ENCODE data around the gene SPAG9.

Gene SPAG9

DNA sequence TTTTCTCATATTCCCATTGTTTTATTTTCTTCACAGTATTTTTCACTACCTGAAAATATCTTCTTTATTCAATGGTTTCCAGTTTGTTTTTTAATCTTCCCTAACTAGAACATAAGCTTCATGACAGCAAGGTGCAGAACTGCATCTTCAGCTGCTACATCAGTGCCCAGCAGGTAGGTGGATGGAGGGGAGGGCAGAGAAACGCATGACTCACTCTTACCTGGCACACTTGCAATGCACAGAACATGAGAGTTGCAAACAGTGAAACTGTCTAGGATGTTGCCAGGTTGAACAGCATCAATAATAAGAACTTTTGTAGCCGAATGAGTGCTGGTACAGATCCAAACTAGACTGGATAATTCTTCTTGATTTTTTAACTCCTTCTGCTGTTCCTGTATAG is 127.1 kb downstream of the SPAG9 start:
- no peak for DNase-seq (ENCODE audit: low read depth, low spot score)

DNA sequence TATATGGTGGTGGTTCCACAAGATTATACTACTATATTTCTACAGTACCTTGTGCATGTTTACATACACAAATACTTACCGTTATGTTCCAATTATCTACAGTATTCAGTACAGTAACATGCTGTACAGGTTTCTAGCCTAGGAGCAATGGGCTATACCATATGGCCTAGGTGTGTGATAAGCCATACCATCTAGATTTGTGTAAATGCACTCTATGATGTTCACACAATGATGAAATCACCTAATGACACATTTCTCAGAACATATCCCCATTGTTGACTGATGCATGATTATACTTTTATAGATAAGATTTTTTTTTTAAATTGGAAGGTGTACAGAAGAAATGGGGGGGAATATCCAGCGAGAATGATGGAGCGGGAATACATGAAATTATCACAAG is 131.5 kb downstream of the SPAG9 start:
- DNase-seq (ENCODE audit: low read depth, low spot score): no peak

DNA sequence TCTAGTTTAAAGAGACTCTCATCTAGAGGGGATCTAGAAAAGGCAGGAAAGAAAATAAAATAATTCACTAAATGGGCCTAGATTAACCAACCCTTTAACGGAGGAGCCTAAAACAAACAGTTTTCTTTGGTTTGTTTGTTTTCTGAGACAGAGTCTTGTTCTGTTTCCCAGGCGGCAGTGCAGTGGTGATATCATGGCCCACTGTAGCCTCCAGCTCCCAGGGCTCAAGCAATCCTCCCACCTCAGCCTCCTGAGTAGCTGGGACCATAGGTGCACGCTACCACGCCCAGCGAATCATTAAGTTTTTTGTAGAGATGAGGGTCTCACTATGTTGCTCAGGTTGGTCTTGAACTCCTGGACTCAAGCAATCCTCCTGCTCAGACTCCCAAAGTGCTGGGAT is 132.2 kb downstream of the SPAG9 start:
- no peak for DNase-seq (ENCODE audit: low read depth, low spot score)

DNA sequence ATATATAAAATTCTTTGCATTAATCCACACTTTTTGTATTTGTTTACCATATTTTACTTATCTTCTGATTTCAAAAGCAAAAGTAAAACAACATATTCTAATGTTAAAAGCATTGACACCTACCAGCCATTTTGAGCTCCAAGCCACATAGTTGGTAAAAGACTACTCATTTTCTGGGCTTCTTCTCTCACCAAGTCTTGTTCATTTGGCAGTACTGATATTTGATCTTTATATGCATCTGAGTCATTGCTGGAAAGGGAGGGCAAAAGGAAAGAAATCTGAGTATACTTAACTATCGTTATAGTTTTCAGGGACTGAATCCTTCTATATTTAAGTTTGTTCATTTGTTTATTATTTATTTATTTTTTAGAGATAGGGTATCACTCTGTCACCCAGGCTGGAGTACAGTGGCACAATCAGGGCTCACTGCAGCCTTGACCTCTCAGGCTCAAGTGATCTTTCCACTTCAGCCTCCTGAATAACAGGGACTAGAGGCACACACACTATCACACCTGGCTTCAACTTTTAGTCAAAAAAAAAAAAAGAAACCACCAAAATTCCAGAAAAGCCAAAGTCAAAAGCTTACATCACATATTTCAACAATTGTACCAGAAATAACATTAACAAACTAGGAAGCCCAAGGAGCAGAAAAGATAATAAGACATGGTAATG is 133.5 kb downstream of the SPAG9 start:
- DNase-seq (ENCODE audit: low read depth, low spot score): no peak

DNA sequence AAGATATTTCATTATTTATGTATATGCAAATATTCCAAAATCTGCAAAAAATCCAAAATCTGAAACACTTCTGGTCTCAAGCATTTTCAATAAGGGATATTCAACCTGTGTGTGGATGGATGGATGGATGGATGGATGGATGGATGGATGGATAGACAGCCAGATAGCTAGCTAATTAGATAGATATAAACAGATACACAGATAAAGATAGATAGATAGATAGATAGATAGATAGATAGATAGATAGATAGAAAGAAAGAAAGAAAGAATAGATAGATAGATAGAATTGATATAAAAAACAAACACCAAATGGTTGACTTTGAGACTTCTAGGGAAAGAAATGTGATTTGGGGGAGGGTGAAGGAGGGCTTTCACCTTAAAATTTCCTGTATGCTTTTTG is 139.4 kb downstream of the SPAG9 start:
- no peak for DNase-seq (ENCODE audit: low read depth, low spot score)

DNA sequence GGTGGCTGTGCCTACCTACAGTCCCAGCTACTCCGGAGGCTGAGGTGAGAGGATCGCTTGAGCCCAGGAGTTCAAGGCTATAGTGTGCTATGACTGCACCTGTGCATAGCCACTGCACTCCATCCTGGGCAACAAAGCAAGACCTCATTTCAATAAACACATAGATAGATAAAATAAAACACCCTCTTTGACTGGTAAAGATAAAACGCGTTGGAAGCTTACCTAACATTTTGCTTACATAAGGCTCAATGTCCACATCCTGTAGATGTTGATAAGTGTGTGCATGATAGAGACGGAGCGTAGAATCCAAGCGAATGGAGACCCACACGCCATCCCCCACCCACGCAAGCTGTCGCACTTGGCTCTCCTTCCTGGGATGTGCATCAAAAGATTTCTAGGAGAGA is 141.1 kb downstream of the SPAG9 start:
- no peak for DNase-seq (ENCODE audit: low read depth, low spot score)

DNA sequence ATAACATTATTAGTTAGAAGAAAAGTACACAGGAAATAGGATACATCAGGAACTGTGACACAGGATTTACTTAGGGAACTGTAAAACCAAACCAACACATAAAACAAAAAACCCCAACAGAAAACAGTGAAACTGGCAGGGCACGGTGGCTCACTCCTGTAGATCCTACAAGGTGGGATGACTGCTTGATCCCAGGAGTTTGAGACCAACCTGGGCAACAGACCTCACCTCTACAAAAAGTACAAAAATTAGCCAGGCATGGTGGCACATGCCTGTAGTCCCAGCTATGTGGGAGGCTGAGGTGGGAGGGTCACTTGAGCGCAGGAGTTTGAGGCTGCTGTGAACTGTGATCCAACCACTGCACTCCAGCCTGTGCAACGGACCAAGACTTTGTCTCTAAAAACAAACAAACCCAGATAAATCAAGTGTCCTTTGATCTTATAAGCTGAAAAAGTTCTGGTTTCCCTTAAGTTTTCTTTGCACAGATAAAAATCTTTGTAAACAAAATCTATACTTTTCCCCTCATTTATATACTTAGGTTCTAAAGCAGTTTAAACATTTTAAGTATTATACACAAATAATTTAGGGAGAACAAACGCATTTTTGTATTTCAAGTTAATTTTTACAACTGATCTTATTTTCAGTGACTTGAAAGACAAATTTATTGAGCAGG is 143.0 kb downstream of the SPAG9 start:
- DNase-seq (ENCODE audit: low read depth, low spot score): no peak

DNA sequence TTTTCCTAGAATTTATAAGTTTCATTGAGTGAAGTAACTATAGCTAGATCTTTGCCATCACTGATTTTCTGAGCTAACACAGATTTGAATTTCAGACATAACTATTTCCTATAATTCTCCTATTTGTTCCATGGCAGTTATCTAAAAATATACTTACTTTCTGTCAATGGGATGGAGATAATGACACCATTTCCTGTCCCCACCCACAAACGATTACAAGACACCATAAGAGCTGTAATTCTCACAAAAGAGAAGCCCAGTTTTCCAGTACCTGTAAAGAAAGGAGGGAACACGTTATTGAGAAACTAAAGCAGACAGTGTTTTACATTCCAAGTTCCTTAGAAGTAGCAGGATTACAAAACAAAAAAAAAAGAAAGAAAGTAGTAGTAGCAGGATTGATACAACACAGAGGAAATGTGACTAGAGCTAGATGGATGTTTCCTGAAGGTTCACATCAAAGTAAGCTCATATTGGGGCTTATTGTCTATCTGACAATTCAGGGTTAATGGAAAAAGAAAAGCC is 143.7 kb downstream of the SPAG9 start:
- no peak for DNase-seq (ENCODE audit: low read depth, low spot score)

DNA sequence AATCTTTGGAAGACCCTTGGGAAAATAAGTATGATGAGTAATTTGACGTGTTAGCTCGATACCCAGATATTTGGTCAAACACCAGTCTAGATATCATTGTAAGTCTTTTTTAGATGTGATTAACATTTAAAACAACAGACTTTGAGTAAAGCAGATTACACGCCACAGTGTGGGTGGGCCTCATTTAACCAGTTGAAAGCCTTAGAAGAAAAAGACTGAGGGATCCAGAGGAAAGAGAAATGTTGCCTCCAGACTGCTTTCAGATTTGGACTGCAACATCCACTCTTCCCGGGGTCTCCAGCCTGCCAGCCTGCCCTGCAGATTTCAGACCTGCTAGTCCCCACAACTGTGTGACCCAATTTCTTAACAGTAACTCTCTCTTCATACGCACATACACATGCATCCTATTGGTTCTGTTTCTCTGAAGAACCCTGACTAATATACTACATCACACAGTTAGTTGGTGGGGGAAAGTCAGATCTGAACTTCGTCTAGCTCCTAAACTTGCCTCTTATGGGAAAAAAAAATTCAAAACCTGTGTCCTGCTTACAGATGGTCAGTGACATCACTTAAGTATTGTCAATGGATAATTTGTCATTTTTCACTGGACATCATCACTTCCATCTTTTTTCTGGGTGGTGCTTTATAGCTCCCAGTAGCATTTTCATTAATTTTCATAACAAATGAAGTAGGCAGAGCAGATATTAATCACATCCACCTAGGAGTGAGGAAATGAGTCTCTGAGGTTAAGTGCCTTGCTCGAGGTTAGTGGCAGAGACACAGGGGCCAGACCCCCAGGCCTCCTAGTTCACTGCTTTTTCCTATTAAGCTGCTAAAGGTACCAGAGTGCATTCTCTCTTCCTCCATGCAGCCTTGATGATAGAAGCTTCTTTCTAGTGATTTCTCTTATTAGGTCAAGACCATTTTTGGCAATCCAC is 146.8 kb downstream of the SPAG9 start:
- DNase-seq (ENCODE audit: low read depth, low spot score): no peak

DNA sequence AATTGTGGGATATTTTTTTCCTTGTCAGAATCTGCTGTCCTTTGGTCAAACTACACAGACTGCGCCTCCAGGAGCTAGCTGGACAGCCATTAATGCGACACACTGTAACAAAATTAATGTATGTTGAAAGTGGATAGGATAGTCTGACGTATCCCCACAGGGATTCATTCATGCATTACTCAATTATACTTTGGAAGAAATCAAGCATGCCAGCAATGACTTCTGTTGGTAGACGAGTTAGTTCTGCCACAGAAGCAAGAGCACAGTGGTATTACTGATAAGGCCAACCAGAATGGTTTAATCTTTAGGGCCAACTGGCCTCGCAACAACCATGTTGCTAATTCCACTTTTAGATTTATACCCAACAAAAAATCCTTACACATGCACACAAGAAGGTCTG is 148.1 kb downstream of the SPAG9 start:
- DNase-seq (ENCODE audit: low read depth, low spot score): no peak

DNA sequence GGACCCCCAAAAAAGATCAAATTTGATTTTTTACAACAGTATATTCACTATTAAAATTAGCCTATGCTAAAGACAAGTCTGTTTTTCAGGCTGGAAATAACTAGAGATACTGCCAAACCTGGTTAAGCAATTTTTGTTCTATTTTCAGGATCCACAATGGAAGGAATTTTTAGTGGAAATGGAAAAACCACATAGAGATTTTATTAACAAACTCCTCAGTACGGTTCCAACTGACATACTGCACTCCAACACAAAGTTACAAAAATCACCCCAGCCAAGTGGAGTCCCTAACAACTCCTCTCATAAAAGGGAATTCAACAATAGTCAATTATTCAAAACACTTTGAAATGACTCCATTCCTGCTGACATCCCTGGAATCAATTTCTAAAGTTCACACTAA is 152.9 kb downstream of the SPAG9 start:
- no peak for DNase-seq (ENCODE audit: low read depth, low spot score)

DNA sequence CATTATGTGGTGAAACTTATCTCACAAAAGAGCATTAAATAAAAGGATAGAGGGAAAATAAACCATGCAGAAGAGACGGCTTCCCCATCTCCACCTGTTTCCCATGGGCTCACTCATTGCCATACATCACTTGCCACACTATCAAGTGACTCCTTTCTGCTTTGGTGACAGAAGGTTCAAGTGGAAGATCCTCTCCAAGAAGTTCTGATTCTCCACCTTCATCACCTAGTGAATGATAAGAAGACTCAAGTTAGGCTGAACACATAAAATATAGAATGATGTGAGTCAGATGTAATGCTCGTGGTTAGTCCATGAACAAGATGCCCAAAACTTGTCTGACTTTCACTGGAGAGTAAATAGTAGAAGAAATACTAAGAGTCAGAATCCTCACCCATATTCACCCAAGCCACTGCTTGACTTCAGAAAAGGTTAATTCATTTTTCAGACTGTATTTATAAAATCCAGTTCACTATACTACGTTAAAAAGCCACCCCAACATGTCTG is 154.5 kb downstream of the SPAG9 start:
- no peak for DNase-seq (ENCODE audit: low read depth, low spot score)

DNA sequence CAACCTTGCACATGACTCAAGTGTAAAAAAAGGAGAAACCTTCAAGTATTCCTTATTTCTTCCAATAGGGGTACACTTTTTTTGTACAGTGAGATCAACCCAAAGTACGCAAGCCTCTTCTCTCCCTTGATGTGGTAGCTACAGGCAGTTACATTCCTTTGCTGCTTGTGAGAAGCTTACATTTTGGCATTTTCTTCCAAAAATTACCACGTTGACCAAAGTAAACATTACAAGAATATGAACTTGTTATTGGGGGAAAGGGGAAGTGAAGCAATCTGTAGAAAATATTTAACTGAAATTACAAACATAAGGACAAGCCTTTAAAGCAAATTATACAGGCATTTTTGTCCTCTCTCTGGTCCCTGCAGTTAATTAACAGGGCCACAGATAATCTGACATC is 157.5 kb downstream of the SPAG9 start:
- DNase-seq (ENCODE audit: low read depth, low spot score): no peak

DNA sequence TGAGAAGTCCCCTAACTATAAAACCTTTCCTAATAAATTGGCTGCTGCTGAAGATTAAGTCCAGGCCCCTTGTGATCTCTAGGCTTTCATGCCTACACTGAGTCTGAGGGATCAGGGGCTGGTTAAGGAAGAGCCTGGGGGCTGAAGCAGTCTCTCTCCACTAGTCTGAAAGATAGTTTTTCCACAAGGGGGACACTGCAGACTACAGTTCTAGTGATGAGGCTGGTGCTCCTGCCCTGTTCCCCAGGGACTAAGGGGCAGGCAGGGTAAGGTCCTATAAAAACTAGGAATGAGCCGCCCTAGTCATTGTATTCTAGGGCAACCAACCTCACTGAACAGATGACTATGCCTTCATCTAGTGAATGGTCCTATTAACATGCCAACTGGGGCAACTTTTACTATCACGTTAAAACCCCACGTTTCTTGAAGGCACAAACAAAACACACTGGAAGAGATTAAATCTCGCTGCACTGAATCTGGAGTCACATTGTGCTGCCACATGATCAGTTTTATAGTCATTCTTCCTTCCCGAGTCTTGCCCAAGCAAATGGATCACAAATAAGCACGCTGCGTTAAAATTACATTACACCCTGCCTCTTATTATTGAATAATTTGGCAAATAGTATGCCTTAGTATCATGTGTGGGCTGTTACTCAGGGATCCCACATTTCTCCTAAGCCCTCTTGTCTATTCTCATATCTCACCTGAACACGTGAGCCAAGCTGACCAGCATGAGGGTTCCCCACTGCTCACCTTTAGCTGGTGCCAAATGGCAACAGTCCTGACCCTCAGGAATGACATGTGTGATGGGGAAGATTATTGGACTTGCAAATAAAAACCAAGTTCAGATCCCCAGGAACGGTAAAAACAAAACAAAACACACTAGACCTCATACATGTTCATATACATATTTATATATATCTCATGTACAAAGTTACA is 159.1 kb downstream of the SPAG9 start:
- no peak for DNase-seq (ENCODE audit: low read depth, low spot score)

DNA sequence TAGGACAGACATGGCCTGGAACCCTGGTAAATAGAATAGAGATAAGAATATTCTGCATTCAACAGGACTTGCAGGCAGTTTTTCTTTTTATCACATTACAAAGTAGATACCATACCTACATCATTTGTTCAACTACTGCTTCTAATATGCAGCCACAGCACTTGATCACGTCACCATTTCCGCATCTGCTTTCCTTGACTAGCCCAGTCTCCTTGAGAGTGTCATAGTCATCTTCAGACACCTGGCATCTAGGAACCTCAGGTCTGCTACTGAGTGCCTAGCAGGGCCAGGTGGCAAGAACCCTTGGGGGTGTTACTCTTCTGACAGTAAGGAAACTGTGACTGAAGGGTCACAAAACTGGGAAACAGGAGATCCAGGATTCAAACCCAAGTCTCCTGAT is 161.3 kb downstream of the SPAG9 start:
- DNase-seq (ENCODE audit: low read depth, low spot score): no peak

DNA sequence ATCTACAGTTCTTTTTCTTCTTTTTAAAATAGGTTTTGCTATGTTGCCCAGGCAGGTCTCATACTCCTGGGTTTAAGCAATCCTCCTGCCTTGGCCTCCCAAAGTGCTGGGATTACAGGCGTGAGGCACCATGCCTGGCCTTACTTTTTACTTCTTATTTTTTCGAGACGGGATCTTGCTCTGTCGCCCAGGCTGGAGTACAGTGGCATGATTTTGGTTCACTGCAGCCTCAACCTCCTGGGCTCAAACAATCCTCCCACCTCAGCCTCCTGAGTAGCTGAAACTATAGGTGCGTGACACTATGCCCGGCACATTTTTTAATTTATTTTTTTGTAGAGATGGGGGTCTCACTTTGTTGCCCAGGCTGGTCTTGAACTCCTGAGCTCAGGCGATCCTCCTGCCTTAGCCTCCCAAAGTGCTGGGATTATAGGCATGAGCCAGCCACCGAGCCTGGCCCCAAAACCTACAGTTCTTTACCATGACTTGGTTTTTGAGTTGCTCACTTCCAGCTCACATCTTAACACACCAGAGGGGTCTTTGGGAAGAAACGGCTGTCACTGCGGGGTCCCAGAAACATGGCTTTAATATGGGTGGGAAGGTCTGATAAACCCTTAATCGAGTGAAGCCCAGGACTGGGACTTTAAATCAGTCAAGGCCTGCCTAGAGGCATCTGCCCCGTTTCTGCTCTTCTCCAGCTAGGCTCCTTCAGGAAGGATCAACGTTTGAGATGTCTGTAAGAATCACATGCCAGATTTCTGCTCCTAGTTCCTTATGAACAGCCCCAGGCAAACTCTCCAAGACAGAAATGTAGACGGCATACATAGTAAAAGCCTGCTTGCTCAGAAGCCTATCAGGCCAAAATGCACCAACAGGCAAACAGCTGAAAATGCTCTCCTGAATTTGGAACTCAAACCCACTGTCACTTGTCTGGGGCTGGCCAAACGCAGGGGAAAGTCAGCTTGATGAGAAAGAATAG is 162.8 kb downstream of the SPAG9 start:
- no peak for DNase-seq (ENCODE audit: low read depth, low spot score)

DNA sequence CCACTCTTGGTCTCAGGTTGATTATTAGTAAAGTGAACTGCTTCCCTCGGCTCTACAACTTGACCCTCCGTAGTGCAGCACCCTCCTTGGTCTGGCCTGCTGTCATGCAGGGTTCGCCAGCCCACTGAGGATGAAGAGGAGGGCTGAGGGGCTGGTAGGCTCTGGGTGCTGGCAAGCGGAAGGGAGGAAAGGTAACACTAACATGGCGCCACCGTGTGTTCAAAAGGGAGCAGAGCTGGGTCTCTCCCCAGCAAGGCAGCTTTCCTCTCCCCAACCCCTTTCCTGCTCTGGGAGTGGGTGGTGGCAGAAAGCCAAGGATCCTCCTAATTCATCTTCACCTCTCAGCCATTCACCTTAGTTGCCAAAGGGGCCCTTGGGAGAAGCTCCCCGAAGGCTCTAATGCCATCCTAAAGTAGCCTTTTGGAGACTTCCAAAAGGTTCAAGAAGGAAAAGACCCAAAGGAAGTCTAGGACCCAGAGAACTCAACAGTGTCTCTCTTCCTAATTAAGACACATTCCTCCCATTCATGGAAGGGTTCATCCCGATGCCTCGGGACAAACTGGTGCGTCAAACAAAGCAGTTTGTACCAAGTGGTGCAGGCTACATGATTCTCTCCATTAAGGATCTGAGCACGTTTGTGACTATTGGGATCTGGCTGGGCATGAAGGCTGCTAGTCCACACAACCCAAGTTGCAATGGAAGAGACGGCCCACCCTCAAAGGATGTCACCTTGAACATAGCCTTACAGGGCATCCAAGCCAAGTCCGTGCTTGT is 163.7 kb downstream of the SPAG9 start:
- DNase-seq (ENCODE audit: low read depth, low spot score): peak; percentile 34

DNA sequence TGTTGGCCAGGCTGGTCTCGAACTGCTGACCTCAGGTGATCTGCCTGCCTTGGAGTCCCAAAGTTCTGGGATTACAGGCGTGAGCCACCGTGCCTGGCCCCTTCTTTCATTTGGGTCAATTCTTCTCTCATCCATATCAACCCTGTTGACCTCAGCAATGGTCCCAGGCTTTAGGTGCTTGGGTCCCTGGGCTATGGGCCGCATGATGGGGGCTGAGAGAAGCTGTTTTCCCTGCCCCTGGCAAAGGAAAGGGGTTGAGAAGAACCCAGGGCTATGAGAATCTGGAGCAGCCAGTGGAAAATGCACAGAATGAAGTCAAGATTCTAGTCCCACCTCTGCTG is 164.3 kb downstream of the SPAG9 start:
- DNase-seq (ENCODE audit: low read depth, low spot score): no peak

DNA sequence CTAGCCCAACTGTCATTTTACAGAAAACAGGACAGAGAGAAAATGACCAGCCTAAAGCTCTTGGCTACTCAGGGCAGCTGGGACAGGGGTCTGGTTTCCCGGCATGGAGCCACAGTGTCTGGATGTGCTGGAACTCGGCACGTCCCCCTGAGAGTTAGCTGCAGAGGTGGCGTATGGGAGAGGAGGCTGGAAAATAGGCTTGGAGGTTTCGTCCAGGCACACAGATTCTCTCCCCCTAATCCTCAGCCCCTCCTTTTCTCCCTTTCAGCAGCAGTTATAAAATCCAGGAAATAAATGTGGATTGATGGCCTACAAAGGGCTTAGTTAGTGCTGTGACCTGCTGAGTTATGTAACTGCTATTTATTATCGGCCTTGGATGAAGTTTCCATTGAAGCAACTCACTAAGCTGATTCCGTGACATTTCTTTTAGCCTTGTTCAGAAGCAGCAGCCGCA is 165.0 kb downstream of the SPAG9 start:
- DNase-seq (ENCODE audit: low read depth, low spot score): no peak

Measured in activated naive CD8-positive, alpha-beta T cell treated with anti-CD3 and anti-CD28 coated beads, Interleukin-2, amount 50 U/mL, for 16 hours (primary cell).